CD4-positive, alpha-beta T cell treated with Interleukin-2 at 100 ng/mL for 4 hours (primary cell): ENCODE data around the gene SULT1C4.

ENCODE experiments used
- DNase-seq: peaks from one replicate; pipeline ENCODE4 v3.0.0-alpha.2; 2020; ENCODE audit warnings: low spot score

Gene SULT1C4

GRCh38 chr2:108370080-108370479, 7.7 kb upstream of the SULT1C4 start:
- no peak for DNase-seq

- no peak for DNase-seq
Observed at GRCh38 chr2:108376774-108377173, 980 bp upstream of the SULT1C4 start.

DNA sequence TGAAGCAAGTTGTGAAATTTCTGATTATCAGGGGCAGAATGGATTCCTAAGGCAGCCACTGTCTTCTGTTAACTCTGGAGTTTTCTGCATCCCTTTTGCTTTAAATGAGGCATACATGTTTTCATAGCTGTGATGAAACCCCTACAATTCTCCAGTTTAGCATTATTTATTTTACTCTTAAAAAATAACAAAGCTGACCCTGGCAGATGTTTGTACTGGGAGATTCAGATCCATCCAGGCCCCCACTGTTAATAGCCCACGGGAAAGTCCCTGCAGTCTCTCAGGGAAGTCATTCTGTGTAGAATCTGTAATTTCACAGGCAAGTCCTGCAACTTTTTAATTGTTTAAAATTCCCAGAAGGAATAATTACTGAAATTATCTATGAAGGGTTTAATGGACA, 353 bp upstream of the SULT1C4 start:
- no peak for DNase-seq

DNA sequence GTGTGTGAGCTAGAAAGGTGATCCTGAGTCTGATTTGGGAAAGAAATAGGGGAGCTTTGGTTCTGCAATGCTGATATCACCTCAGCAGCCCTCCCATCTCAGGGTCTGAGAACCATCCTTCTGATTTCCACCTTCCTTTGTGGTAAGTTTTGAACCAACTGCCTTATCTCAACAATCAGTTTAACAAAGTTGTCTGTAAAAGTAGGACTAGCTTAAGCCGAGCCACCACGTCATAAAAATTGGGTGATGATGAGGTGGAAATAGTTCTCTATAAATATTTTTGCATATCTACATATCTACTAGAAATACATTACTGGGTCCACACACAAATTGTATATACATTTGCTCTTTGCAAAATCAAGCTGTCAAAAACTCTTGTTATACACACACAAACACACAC, 1.1 kb downstream of the SULT1C4 start:
- DNase-seq = no peak

GRCh38 chr2:108382196-108382595, 4.4 kb downstream of the SULT1C4 start:
- no peak for DNase-seq

- DNase-seq = no peak
Observed at GRCh38 chr2:108383146-108383830, 5.5 kb downstream of the SULT1C4 start.

DNA sequence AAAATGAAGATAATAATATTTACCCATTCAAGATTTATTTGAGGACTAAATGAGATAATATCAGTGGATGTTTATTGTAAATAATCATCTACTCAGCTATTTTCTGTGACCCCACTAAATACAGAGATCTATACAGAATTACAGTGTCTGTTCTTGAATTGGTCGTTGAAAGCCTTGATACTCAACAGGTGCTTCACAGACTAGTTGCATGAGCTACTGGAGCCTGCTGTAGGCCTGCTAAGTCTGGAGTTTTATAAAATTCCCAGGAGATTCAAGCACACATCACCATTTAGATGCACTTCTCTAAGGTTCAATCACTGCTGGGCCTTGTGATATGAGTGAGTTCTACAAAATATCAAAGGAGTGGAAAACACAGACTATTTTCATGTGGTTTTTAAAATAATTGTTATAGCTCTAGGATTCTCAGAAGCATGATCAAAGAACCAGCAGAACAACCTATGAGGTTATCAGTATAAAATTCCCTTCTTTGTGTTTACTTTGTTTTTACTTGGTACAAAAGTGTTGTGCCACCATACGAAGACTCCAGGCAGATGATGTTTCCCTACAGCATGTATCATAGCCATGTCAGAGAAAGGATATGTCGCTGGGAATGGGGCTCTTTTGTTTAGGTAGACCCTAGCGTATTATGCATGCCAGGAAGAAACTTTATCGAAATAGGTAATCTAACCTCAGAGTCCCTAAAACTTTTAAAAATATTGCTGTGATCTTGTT, 7.1 kb downstream of the SULT1C4 start:
- no peak for DNase-seq

DNA sequence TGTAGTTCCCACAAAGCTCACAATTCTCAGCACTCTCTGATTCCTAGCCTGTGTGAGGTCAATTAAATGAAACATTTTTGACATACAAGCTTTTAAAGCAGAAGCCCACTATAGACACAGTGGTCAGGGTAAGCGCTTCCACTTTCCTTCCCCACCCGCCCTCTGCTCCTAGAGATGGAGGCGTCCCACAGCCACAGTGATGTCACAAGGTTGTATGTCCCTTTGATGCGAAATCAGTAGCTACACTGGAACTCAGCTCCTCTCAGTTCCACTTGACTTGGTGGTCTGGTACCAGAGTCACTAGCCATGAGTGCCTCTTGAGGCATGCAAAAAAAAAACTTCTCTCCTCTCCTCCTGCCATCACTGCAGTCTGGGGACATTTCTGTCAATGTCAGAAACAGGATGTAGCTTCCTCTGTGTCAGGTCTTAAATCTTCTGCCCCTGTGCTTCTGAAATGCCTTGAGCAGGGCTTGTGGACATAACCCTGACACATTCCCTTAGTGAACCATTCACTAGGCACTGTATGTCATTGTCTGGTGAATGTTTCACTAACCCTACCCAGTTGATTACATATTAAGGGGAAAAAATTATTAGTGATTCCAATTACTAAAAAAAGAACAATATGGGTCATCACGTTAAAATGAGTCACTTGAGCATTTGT, 7.8 kb downstream of the SULT1C4 start:
- no peak for DNase-seq

DNA sequence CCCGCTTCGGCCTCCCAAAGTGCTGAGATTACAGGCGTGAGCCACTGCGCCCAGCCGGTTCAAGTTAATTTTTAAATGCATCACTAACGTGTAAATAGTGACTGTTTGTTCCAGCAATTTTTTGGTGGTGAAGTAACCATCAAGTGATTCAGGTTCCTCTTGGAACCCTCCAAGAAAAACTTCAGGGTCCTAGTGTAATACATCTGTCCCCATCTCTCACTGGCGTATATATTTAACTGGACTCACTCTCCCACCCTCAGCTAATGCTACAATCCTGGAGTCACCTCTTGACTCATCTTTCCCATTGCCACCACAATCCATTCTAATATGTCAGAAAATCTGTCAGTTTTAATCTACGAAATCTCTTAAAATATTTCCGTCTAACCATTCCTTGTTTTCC, 10.3 kb downstream of the SULT1C4 start:
- DNase-seq = no peak

DNA sequence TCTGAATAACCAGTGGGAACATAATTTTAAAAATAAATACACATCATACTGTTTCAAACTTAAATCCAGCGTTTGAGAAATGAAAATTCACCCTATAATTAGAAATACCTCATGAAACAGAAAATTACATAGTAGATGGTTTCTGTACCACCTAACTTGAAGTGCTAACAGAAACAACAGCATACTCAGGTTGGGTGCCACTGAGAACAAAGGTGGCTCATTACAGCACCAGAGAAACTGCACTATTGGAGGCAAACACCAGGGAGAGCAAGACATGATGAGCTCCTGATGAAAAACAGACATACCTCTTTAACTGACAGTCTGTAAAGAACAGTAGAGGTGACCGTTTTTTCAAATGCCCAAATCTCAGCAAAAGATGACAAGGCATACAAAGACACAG, 12.6 kb downstream of the SULT1C4 start:
- no peak for DNase-seq

DNA sequence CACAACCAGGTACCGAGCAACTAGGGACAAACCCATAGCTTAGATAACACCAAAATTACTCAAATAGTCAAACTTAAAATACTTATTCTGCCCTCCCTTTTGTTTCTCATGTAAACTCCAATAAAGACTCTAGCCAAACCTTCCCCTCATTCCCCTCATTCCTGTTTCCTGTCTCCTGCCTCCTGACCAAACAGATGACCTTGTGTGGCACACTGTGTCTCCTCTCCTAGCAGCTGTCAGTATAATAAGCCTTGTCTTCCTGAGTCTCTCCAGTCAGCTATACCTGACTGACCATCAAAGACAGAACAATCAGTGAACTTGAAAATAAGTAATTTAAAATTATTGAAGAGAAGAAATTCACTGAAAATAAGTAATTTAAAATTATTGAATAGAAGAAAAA, 14.3 kb downstream of the SULT1C4 start:
- DNase-seq = no peak

- DNase-seq = no peak
Observed at GRCh38 chr2:108393197-108393596, 15.4 kb downstream of the SULT1C4 start.

DNA sequence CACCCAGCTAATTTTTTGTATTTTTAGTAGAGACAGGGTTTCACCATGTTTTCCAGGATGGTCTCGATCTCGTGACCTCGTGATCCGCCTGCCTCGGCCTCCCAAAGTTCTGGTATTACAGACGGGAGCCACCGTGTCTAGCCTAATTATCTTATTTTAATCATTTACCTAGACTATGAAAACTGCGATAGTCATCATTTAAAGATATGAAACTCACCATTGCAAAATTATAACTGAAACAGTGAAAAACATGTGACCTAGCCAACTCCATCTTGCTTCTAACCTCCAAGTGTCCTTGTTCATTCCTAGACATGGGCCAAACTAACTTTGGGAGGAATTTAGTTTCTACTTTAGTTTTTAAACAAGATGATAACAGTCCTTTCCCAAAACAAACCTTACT, 17.4 kb downstream of the SULT1C4 start:
- DNase-seq = no peak

DNA sequence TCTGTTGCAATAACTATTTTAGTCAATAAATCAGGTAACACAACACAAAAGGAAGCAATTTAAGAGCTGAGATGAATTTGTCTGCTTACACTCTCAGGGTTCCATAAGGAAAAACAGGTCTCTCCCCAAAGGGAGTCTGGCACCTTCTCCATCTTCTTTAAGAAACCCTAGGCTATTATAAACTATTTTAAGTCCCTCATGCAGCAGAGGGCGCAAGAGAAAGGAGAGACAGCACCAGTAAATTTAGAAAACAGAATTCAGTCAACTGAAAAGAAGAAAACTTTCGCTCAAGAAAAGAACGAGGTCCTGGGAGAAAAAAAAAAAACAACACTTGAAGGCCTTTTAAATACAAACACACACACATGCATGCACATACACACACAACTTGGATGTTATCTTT, 19.1 kb downstream of the SULT1C4 start:
- no peak for DNase-seq

- DNase-seq = no peak
Observed at GRCh38 chr2:108399479-108399878, 21.7 kb downstream of the SULT1C4 start.

- DNase-seq = no peak
Observed at GRCh38 chr2:108401800-108402199, 24.0 kb downstream of the SULT1C4 start.

- DNase-seq = no peak
Observed at GRCh38 chr2:108403494-108403893, 25.7 kb downstream of the SULT1C4 start.

GRCh38 chr2:108404784-108405397, 27.1 kb downstream of the SULT1C4 start:
- DNase-seq = no peak

GRCh38 chr2:108407864-108408729, 30.3 kb downstream of the SULT1C4 start:
- DNase-seq = no peak

DNA sequence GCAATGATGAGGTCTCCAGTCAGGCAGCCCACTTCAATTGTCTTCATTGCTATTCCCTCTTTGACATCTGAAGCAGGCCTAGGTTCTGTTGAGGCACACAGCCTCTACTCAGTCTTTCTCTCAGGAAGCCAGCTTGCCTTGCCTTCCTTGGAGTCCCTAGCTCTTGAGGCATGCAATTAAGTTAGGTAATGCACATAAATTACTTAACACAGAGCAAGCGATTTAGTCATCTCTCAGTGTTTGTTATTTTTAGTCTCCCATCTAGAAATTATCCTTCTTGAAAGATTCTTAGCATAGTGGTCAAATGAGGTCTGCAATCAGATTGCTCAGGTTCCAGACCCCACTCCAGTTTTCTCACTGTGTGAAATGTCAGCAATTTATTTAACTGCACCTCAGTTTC, 32.0 kb downstream of the SULT1C4 start:
- DNase-seq = no peak

GRCh38 chr2:108412995-108413710, 35.4 kb downstream of the SULT1C4 start:
- DNase-seq = no peak
